Naive thymus-derived CD4-positive, alpha-beta T cell (primary cell): ENCODE results near the gene C2CD4C. TPM values are rescaled to one million over a fixed set of nuclear protein-coding genes. Genes with fewer than 3 reads are reported as not detected.

Experiments
- ATAC-seq: fragments of 150-1000 bp; cut with Tn5 transposase; 2 replicates; pipeline ENCODE4 v1.10.0; 2021; ENCODE audit warnings: mild to moderate bottlenecking, moderate library complexity
- CTCF ChIA-PET: fragments of 350-600 bp; sonication (Branson Sonifier 250); formaldehyde crosslinking; loops from one replicate; lab custom pipeline; 2021; ENCODE audit warnings: antibody characterized with exemption; lab: Charles Lee
- POLR2A ChIA-PET: fragments of 350-600 bp; sonication (Branson Sonifier 250); formaldehyde crosslinking; loops from one replicate; lab custom pipeline; 2021; ENCODE audit warnings: antibody characterized with exemption, inconsistent platforms; lab: Charles Lee
- DNase-seq, 9 donors: peaks; one replicate each; pipeline versions ENCODE4 v3.0.0 to v3.0.0-alpha.2; 2020 to 2022; ENCODE audit warnings: mixed read lengths in 1 of 9
- H3K27ac ChIP-seq: one replicate; pipeline ENCODE4 v1.7.0; 2013; ENCODE audit warnings: mild to moderate bottlenecking, low read depth, low read length, moderate library complexity
- H3K27me3 ChIP-seq, 2 donors: one replicate each; pipeline ENCODE4 v1.7.0; 2013; ENCODE audit warnings: low read length in 2 of 2, mild to moderate bottlenecking in 2 of 2, moderate library complexity in 2 of 2; ENCODE audit not compliant: control insufficient read depth in 2 of 2, insufficient read depth in 2 of 2
- H3K36me3 ChIP-seq, 3 experiments: 1 replicate in 2 of 3; 2 replicates in 1 of 3; pipeline ENCODE4 v1.7.0; 2013; ENCODE audit warnings: low read length in 3 of 3, mild to moderate bottlenecking in 3 of 3, moderate library complexity in 1 of 3; ENCODE audit not compliant: insufficient read depth in 3 of 3, control insufficient read depth in 2 of 3
- H3K4me1 ChIP-seq, 2 donors: one replicate each; pipeline ENCODE4 v1.7.0; 2013; ENCODE audit warnings: low read length in 2 of 2, mild to moderate bottlenecking in 2 of 2, moderate library complexity in 1 of 2; ENCODE audit not compliant: control insufficient read depth in 2 of 2, insufficient read depth in 2 of 2
- H3K4me3 ChIP-seq: 2 replicates; pipeline ENCODE4 v1.7.0; 2013; ENCODE audit warnings: mild to moderate bottlenecking, low read length
- H3K9me3 ChIP-seq, 3 experiments: 1 replicate in 2 of 3; 2 replicates in 1 of 3; pipeline ENCODE4 v1.7.0; 2013; ENCODE audit warnings: low read length in 3 of 3; ENCODE audit not compliant: control insufficient read depth in 2 of 3
- H3K27ac Mint-ChIP-seq, 9 donors: one replicate each; pipeline ENCODE4 v1.8.0; 2020 to 2022; ENCODE audit warnings: mixed read lengths in 9 of 9, mild to moderate bottlenecking in 8 of 9, moderate library complexity in 5 of 9, inconsistent platforms in 2 of 9
- H3K27me3 Mint-ChIP-seq, 5 donors: one replicate each; pipeline ENCODE4 v1.8.0; 2021 to 2022; ENCODE audit warnings: mixed read lengths in 5 of 5, mild to moderate bottlenecking in 1 of 5
- H3K36me3 Mint-ChIP-seq, 5 donors: one replicate each; pipeline ENCODE4 v1.8.0; 2020 to 2022; ENCODE audit warnings: mixed read lengths in 5 of 5, mild to moderate bottlenecking in 3 of 5, inconsistent platforms in 1 of 5
- H3K4me1 Mint-ChIP-seq, 7 donors: one replicate each; pipeline ENCODE4 v1.8.0; 2020 to 2022; ENCODE audit warnings: mixed read lengths in 7 of 7, mild to moderate bottlenecking in 3 of 7, inconsistent platforms in 1 of 7
- H3K4me3 Mint-ChIP-seq, 10 donors: one replicate each; pipeline ENCODE4 v1.8.0; 2020 to 2022; ENCODE audit warnings: mild to moderate bottlenecking in 10 of 10, mixed read lengths in 10 of 10, moderate library complexity in 6 of 10, inconsistent platforms in 2 of 10
- H3K9me3 Mint-ChIP-seq, 11 donors: one replicate each; pipeline ENCODE4 v1.8.0; 2020 to 2022; ENCODE audit warnings: mixed read lengths in 11 of 11, mild to moderate bottlenecking in 4 of 11, inconsistent platforms in 1 of 11, moderate library complexity in 1 of 11
- intact Hi-C, 2 donors: fragments of 100-400 bp; cut with micrococcal nuclease; formaldehyde crosslinking; loops; one replicate each; pipeline ENCODE4 v1.15.1; 2023
- polyA plus RNA-seq, 2 donors: library from polyadenylated mRNA; unstranded; fragments of 300-500 nt; fragmentation: Illumina TruSeq; gene quantifications; one replicate each; pipeline ENCODE4 v1.2.3, GENCODE V29; 2021
- total RNA-seq, 6 experiments: library from RNA in 5 of 6; stranded (reverse) in 5 of 6; gene quantifications; 1 replicate in 5 of 6; 2 replicates in 1 of 6; pipeline ENCODE4 v1.2.3 and lab custom pipeline; 2021 to 2026

Gene C2CD4C
- total and polyA plus RNA-seq, 7 experiments from 2014 or later, result not detected

DNA sequence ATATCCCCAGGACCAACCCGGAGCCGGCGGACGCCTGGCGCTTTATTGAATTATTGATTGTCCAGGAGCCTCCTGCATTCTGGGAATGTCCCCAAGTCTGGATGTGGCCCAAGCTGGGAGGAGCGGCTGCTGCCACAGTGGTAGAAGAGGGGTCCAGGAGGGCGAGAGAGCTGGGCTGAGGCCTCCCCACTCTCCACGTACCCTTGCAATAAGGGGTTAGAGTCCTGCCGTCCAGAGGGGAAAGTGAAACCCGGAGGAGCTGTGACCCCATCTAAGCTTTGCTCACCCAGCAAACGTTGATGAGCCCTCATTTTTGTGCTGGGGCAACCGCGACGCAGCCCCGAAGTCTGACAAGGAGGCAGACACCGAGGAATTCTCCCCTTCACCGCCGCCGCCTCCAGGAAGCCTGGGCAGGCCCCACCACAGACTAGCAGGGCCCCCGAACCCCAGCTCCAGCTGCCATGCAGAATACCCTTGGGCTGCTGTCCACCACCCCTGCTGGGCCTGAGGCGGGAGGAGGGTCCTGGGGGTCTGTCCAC, 1.4 kb upstream of the C2CD4C start:
- ChIA-PET POLR2A (no interaction called here), CTCF (no interaction called here)
- Mint-ChIP-seq H3K4me1 (peaks cover 5 to 9% (median 7%) of the 10 kb centered on the region in 7 donors), H3K27ac (no peak overlapping the region), H3K9me3 (peaks cover 0 to 7% (median 0%) of the 10 kb centered on the region in 11 donors), H3K27me3 (peaks cover 6 to 20% (median 10%) of the 10 kb centered on the region in 5 donors), H3K36me3 (peaks cover 0 to 4% (median 0%) of the 10 kb centered on the region in 5 donors), H3K4me3 (peak overlapping the region in 3 of 10 donors; percentile 17 to 92 (median 51))
- Histone ChIP-seq H3K4me3 (no peak overlapping the region), H3K27me3 (peaks cover 0 to 9% of the 10 kb centered on the region in 2 donors), H3K27ac (no peak overlapping the region), H3K36me3 (no peaks in the 10 kb centered on the region), H3K9me3 (no peaks in the 10 kb centered on the region), H3K4me1 (peaks cover 0 to 8% of the 10 kb centered on the region in 2 donors)
- DNase-seq (peak in 1 of 9 donors; percentile 14), ATAC-seq (no peak)
- intact Hi-C loops, result no loop called here

DNA sequence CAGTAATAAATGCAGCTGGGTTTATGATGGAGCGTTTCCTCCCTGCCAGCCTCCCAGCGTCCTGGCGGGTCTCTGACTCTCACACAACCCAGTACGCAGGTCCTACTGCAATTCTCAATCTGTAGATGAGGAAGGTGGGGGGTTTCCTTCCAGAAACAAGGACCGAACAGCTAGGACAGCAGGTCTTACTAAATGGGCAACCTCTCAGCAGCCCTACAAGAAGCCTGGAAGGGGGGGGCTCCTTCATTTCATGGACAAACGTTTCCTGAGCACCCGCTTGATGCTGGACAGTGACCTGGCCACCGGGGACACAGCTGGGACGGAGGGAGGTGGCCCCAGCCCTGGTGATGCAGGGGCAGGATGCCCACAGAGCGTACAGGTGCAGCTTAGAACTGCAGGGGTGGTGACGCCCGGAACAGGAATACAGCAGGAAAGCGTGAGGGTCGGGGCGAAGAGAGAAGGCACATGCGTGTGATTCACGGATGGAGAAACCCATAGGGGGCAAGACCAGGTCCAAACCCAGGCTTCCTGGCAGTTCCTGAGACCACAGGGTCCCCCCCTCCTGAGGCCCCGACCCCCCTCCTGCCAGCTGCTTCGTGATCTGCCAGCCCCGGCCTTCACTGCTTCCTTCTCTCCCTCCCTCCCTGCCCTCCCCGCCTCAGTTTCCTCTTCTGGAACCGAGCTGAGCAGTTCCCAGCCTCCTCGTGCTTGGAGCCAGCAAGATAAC, 732 bp upstream of the C2CD4C start:
- no peaks in the 10 kb centered on the region for H3K36me3 ChIP-seq
- intact Hi-C loops, result no loop called here
- peak in 4 of 9 donors; percentile 6 to 18 (median 12) for DNase-seq
- Mint-ChIP-seq H3K27me3 (peaks cover 9 to 20% (median 12%) of the 10 kb centered on the region in 5 donors), H3K36me3 (peaks cover 0 to 4% (median 0%) of the 10 kb centered on the region in 5 donors), H3K9me3 (peaks cover 0 to 7% (median 0%) of the 10 kb centered on the region in 11 donors), H3K4me1 (peaks cover 5 to 9% (median 7%) of the 10 kb centered on the region in 7 donors), H3K4me3 (peak overlapping the region; percentile 66 to 92 (median 87)), H3K27ac (peak overlapping the region in 3 of 9 donors; percentile 17 to 72 (median 51))
- no peaks in the 10 kb centered on the region for H3K9me3 ChIP-seq
- ChIA-PET CTCF (no interaction called here), POLR2A (no interaction called here)
- no peak for ATAC-seq
- peaks cover 0 to 8% of the 10 kb centered on the region in 2 donors for H3K4me1 ChIP-seq
- peaks cover 0 to 9% of the 10 kb centered on the region in 2 donors for H3K27me3 ChIP-seq
- H3K27ac ChIP-seq, result no peak overlapping the region
- H3K4me3 ChIP-seq, result peak overlapping the region; percentile 52

- Histone ChIP-seq H3K4me3 (no peak overlapping the region), H3K36me3 (no peaks in the 10 kb centered on the region), H3K27me3 (peaks cover 0 to 9% of the 10 kb centered on the region in 2 donors), H3K4me1 (peaks cover 0 to 8% of the 10 kb centered on the region in 2 donors), H3K9me3 (no peaks in the 10 kb centered on the region), H3K27ac (no peak overlapping the region)
- Mint-ChIP-seq H3K27me3 (peaks cover 9 to 21% (median 12%) of the 10 kb centered on the region in 5 donors), H3K4me3 (peak overlapping the region in 1 of 10 donors; percentile 53), H3K9me3 (peaks cover 0 to 7% (median 0%) of the 10 kb centered on the region in 11 donors), H3K36me3 (peaks cover 0 to 4% (median 0%) of the 10 kb centered on the region in 5 donors), H3K4me1 (peaks cover 5 to 9% (median 7%) of the 10 kb centered on the region in 7 donors), H3K27ac (no peak overlapping the region)
- ATAC-seq, result no peak
- ChIA-PET CTCF (no interaction called here), POLR2A (no interaction called here)
- DNase-seq, result peak in 1 of 9 donors; percentile 20
- intact Hi-C loops, result no loop called here
Observed at GRCh38 chr19:408441-408901, 476 bp downstream of the C2CD4C start.

DNA sequence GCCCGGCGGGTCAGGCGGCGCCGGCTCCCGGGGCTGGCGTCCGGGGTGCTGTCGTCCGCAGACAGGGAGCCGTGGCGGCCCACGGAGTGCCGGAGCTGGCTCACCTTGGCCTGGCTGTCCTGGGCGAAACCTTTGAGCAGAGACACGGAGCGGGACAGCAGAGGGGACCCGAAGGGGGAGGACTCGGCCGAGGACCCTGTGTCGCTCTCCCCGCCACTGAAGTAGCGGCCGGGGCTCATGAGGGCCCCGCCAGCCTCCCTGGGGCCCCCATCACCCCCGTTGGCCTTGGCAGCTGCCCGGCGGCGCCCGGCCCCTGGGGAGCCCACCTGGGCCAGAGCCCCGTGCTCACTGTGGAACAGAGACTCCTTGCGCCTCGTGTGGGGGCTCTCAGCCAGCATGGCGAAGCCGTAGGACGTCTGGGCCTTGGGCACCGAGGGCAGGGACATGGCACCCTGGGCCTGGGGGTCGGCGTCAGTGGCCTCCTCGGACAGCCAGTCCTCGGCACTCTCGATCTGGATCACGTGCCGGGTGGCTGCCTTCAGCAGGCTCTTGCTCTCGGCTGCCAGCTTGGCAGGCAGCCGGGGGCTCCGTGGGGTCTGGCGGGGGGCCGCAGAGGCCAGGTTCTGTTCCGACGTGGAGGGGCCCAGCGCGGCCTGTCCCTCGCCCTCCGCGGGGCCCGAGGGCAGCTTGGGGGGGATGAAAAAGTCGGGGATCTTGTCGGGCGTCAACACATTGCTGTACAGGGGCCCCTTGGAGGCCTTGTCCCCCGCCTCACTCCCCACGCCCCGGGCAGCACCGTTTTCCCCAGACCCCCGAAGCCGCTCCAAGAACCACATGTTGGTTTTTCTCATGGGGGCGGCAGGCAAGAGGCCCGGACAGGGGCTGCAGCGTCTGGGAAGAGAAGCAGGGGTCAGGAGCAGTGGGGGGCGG, 1.2 kb downstream of the C2CD4C start:
- H3K4me1 ChIP-seq, result peaks cover 0 to 8% of the 10 kb centered on the region in 2 donors
- DNase-seq (no peak), ATAC-seq (no peak)
- peaks cover 0 to 9% of the 10 kb centered on the region in 2 donors for H3K27me3 ChIP-seq
- ChIA-PET CTCF (no interaction called here), POLR2A (no interaction called here)
- no peak overlapping the region for H3K27ac ChIP-seq
- H3K4me3 Mint-ChIP-seq, result peak overlapping the region in 1 of 10 donors; percentile 53
- intact Hi-C loops, result no loop called here
- H3K36me3 Mint-ChIP-seq, result peaks cover 0 to 4% (median 0%) of the 10 kb centered on the region in 5 donors
- no peak overlapping the region for H3K4me3 ChIP-seq
- peaks cover 5 to 9% (median 7%) of the 10 kb centered on the region in 7 donors for H3K4me1 Mint-ChIP-seq
- no peaks in the 10 kb centered on the region for H3K36me3 ChIP-seq
- peaks cover 10 to 25% (median 17%) of the 10 kb centered on the region in 5 donors for H3K27me3 Mint-ChIP-seq
- H3K9me3 ChIP-seq, result no peaks in the 10 kb centered on the region
- no peak overlapping the region for H3K27ac Mint-ChIP-seq
- peaks cover 0 to 7% (median 0%) of the 10 kb centered on the region in 11 donors for H3K9me3 Mint-ChIP-seq

- DNase-seq (no peak), ATAC-seq (no peak)
- no peaks in the 10 kb centered on the region for H3K36me3 ChIP-seq
- no peak overlapping the region for H3K27ac ChIP-seq
- Mint-ChIP-seq H3K27me3 (peaks cover 10 to 27% (median 18%) of the 10 kb centered on the region in 5 donors), H3K9me3 (peaks cover 0 to 7% (median 0%) of the 10 kb centered on the region in 11 donors), H3K27ac (no peak overlapping the region), H3K4me1 (peaks cover 5 to 9% (median 7%) of the 10 kb centered on the region in 7 donors), H3K4me3 (no peak overlapping the region), H3K36me3 (peaks cover 0 to 4% (median 0%) of the 10 kb centered on the region in 5 donors)
- no peak overlapping the region for H3K4me3 ChIP-seq
- CTCF ChIA-PET, result no interaction called here
- no peaks in the 10 kb centered on the region for H3K9me3 ChIP-seq
- H3K4me1 ChIP-seq, result peaks cover 0 to 8% of the 10 kb centered on the region in 2 donors
- intact Hi-C loops, result no loop called here
- POLR2A ChIA-PET, result no interaction called here
- H3K27me3 ChIP-seq, result peaks cover 0 to 9% of the 10 kb centered on the region in 2 donors
Observed at GRCh38 chr19:406971-407510, 1.9 kb downstream of the C2CD4C start.
